T-helper 1 cell treated with Interleukin-12 subunit alpha and Interleukin-12 subunit beta and Interleukin-4 antibody, amounts not matched to agents 30 μg/mL and 1 μg/mL, for 36 hours (primary cell): ENCODE results near the gene CTNND2.

Source experiments
- H3K27ac Mint-ChIP-seq: one replicate; pipeline ENCODE4 v1.8.0; 2021; ENCODE audit warnings: mild to moderate bottlenecking, mixed read lengths
- H3K27me3 Mint-ChIP-seq: one replicate; pipeline ENCODE4 v1.8.0; 2021; ENCODE audit warnings: low read depth, mixed read lengths
- H3K36me3 Mint-ChIP-seq: one replicate; pipeline ENCODE4 v1.8.0; 2021; ENCODE audit warnings: low read depth, mixed read lengths
- H3K4me1 Mint-ChIP-seq: one replicate; pipeline ENCODE4 v1.8.0; 2021; ENCODE audit warnings: low read depth, mixed read lengths
- H3K4me3 Mint-ChIP-seq: one replicate; pipeline ENCODE4 v1.8.0; 2021; ENCODE audit warnings: mild to moderate bottlenecking, moderate library complexity, mixed read lengths
- H3K9me3 Mint-ChIP-seq: one replicate; pipeline ENCODE4 v1.8.0; 2021; ENCODE audit warnings: mixed read lengths

The CTNND2 gene

GRCh38 chr5:11904265-11904906, at the start of gene CTNND2:
CTNND2 (minus strand) TSS chr5:11904446; CDS start chr5:11903853, 593 bp downstream.
- H3K27me3 Mint-ChIP-seq: peaks cover 41% of the 10 kb centered on the region
- H3K9me3 Mint-ChIP-seq: no peaks in the 10 kb centered on the region
- no peaks in the 10 kb centered on the region for H3K36me3 Mint-ChIP-seq
- H3K4me1 Mint-ChIP-seq: peaks cover 3% of the 10 kb centered on the region
- peak within 1 kb of the TSS; percentile 2 for H3K27ac Mint-ChIP-seq
- peak within 1 kb of the TSS; percentile 25 for H3K4me3 Mint-ChIP-seq

DNA sequence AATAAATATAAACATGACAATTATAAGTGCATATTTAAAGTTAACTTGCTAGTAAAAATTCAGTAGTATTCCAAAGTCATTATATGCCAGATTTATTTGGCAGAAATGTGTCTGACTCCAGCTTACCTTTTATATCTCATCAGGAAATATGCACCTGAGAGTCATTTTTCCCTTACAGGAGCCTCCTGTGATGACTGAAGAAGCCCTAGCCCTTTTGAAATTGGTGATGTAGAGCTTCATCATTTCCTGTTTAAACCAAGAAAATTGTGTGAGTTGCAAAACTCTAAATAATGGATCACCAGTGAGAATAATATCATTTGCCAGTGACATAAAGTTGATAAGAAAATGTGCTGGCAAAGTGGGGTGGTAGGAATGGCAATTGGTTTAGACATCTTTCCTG, 42.1 kb upstream of the CTNND2 start:
- no peaks in the 10 kb centered on the region for H3K36me3 Mint-ChIP-seq
- no peaks in the 10 kb centered on the region for H3K4me1 Mint-ChIP-seq
- no peak overlapping the region for H3K27ac Mint-ChIP-seq
- H3K4me3 Mint-ChIP-seq: no peak overlapping the region
- H3K9me3 Mint-ChIP-seq: peaks cover 15% of the 10 kb centered on the region
- no peaks in the 10 kb centered on the region for H3K27me3 Mint-ChIP-seq

GRCh38 chr5:11941566-11941965, 37.3 kb upstream of the CTNND2 start:
- no peak overlapping the region for H3K27ac Mint-ChIP-seq

DNA sequence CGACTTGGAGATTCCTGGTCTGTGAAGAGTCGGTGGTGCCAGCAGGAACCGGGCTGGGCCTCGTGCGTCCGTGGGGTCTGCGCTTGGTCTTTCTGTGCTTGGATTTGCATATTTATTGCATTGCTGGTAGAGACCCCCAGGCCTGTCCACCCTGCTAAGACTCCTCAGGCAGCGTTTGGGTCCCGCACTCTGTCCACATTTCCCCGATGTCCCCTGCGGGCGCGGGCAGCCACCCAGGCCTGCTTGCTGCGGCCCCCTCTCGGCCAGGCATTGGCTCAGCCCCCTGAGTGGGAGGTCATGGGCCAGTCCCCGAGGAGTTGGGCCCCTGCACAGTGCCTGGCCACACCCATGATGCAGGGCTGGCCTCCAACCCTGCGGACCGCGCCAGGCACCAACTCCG, 27.4 kb upstream of the CTNND2 start:
- Mint-ChIP-seq H3K4me3 (no peak overlapping the region), H3K27ac (no peak overlapping the region), H3K9me3 (no peaks in the 10 kb centered on the region), H3K36me3 (no peaks in the 10 kb centered on the region), H3K27me3 (no peaks in the 10 kb centered on the region), H3K4me1 (no peaks in the 10 kb centered on the region)

More at GRCh38 chr5:11941566-11941965, 37.3 kb upstream of the CTNND2 start:
- Mint-ChIP-seq H3K27me3 (no peaks in the 10 kb centered on the region), H3K36me3 (no peaks in the 10 kb centered on the region), H3K4me1 (no peaks in the 10 kb centered on the region), H3K4me3 (no peak overlapping the region), H3K9me3 (peaks cover 13% of the 10 kb centered on the region)

- Mint-ChIP-seq H3K9me3 (peaks cover 3% of the 10 kb centered on the region), H3K27ac (no peak overlapping the region), H3K4me3 (no peak overlapping the region), H3K4me1 (no peaks in the 10 kb centered on the region), H3K27me3 (no peaks in the 10 kb centered on the region), H3K36me3 (no peaks in the 10 kb centered on the region)
Measured at GRCh38 chr5:11928909-11929308, 24.7 kb upstream of the CTNND2 start.

DNA sequence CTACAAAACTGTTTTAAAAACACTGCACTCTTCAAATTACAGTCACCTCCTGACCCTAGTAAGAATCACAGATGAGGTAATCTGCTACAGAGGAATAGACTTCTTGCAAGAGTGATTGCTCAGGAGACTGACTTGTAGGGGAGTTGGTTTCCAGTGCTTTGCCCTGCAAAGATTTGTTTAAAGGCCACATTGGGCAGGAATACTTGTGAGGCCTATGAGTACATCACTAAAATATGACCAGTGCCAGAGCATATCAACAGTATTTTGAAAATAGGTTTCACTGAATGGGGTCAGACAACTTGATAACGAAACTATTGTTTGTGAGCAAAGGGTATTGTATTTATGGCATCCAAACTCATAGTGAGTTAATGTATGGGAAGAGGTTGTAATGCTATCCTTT, 21.5 kb upstream of the CTNND2 start:
- Mint-ChIP-seq H3K9me3 (peaks cover 13% of the 10 kb centered on the region), H3K27ac (no peak overlapping the region), H3K36me3 (no peaks in the 10 kb centered on the region), H3K4me3 (no peak overlapping the region), H3K4me1 (no peaks in the 10 kb centered on the region), H3K27me3 (no peaks in the 10 kb centered on the region)

DNA sequence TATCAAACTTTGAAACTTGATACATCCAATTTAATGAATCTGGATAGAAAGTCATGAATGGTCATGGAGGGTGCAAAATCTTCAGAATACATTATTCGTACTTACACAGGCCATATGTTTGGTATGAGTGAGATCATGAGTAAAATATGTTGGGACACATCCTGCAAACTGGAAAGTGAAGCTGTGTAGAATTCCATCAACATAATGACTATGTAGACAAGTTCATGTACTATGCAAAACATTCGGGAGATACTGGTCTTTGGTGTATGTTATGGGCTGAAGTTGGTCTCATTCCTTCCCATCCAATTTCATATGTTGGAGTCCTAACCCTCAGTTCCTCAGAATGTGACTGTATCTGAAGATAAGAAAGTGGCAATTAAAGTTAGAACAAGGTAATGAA, 18.1 kb upstream of the CTNND2 start:
- no peak overlapping the region for H3K27ac Mint-ChIP-seq
- peaks cover 18% of the 10 kb centered on the region for H3K9me3 Mint-ChIP-seq
- no peak overlapping the region for H3K4me3 Mint-ChIP-seq
- H3K36me3 Mint-ChIP-seq: no peaks in the 10 kb centered on the region
- H3K27me3 Mint-ChIP-seq: no peaks in the 10 kb centered on the region
- H3K4me1 Mint-ChIP-seq: no peaks in the 10 kb centered on the region

DNA sequence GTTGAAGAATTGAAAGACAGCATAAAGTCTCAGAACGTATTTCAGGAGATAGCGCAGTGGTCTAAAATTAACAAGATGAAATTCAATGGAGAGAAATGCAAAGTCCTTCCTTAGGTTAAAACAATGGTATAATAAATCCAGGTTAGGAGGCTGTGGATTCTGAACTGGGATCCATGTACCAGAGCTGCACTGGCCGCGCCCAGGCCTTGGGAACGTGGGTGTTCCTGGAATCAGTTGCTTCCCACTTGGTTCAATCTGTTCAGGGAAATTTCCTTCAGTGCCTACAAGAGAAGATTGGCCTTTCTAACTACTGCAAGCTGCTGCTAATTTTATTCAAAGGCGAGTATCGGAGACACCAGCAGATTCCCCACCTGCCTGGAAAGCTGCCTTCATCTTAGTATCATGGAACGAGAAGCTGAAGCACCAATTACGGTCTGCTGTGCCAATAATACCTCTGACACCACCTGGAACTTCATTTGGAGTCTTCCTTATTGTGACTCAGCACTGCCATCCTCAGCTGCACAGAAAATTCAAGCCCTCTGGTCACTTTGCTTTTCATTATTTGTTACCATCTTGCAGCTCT, 14.3 kb upstream of the CTNND2 start:
- Mint-ChIP-seq H3K4me1 (no peaks in the 10 kb centered on the region), H3K9me3 (peaks cover 12% of the 10 kb centered on the region), H3K4me3 (no peak overlapping the region), H3K36me3 (no peaks in the 10 kb centered on the region), H3K27me3 (no peaks in the 10 kb centered on the region), H3K27ac (no peak overlapping the region)

GRCh38 chr5:11909471-11909870, 5.2 kb upstream of the CTNND2 start:
- H3K36me3 Mint-ChIP-seq: no peaks in the 10 kb centered on the region

DNA sequence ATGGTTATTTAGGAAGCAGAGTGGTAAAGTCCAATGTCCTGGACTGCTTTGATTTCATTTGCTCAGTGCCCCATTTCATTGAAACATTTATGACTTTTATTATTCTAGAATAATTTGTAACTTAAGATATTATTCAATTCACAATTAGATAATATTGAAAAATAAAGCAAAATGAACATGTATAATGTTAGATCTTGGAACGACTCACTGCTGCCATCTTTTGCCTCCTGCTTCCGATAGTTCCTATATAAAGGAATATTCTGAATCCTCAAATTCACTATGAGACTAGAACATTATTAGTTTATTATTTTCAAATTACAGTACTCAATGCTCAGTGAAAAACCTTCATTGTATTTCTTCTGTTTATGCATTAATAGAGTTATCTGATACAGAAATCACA, 2.3 kb upstream of the CTNND2 start:
- H3K27me3 Mint-ChIP-seq: peaks cover 36% of the 10 kb centered on the region
- no peak overlapping the region for H3K4me3 Mint-ChIP-seq
- H3K4me1 Mint-ChIP-seq: peaks cover 3% of the 10 kb centered on the region
- no peak overlapping the region for H3K27ac Mint-ChIP-seq
- H3K36me3 Mint-ChIP-seq: no peaks in the 10 kb centered on the region
- H3K9me3 Mint-ChIP-seq: no peaks in the 10 kb centered on the region

More at GRCh38 chr5:11909471-11909870, 5.2 kb upstream of the CTNND2 start:
- Mint-ChIP-seq H3K27ac (no peak overlapping the region), H3K27me3 (peaks cover 17% of the 10 kb centered on the region), H3K9me3 (no peaks in the 10 kb centered on the region), H3K4me3 (no peak overlapping the region), H3K4me1 (peaks cover 3% of the 10 kb centered on the region)

GRCh38 chr5:11905206-11905605, 960 bp upstream of the CTNND2 start:
- Mint-ChIP-seq H3K27me3 (peaks cover 41% of the 10 kb centered on the region), H3K36me3 (no peaks in the 10 kb centered on the region), H3K27ac (peak overlapping the region; percentile 2), H3K9me3 (no peaks in the 10 kb centered on the region), H3K4me1 (peaks cover 3% of the 10 kb centered on the region), H3K4me3 (peak overlapping the region; percentile 25)

DNA sequence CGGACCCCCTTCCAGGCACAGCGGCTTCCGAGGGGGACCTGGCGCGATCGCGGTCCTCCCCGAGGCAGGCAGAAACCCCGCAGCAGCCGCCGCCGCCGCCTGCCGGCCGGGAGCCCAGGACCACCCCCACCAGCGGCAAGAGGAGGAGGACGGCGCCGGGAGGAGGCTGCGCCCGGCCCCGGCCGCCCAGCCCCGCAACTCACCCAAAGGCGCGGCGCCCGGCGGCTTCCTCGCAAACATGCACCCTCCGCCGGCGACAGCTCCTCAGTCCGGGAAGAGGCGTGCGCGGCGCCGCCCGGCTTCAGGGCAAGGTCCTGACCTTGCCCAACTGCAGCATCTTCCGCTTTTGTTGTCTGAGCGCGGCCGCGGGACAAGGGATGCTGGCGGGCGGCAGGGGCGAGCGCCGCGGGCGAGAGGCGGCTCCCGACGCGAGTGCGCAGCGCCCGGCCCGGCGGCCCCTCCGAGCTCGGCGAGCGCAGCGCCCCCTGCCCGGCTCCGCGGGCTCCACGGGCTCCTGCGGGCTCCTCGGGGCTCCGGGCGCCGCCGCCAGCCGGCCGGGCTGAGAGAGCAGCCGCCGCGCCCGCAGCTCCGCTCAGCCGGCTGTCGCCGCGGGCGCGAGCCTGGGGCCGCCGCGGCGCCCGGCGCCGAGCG, 507 bp downstream of the CTNND2 start:
- Mint-ChIP-seq H3K9me3 (no peaks in the 10 kb centered on the region), H3K27ac (no peak overlapping the region), H3K27me3 (peaks cover 41% of the 10 kb centered on the region), H3K36me3 (no peaks in the 10 kb centered on the region), H3K4me3 (no peak overlapping the region), H3K4me1 (peaks cover 3% of the 10 kb centered on the region)

- no peak overlapping the region for H3K27ac Mint-ChIP-seq
Measured at GRCh38 chr5:11903121-11903613, 1.1 kb downstream of the CTNND2 start.

DNA sequence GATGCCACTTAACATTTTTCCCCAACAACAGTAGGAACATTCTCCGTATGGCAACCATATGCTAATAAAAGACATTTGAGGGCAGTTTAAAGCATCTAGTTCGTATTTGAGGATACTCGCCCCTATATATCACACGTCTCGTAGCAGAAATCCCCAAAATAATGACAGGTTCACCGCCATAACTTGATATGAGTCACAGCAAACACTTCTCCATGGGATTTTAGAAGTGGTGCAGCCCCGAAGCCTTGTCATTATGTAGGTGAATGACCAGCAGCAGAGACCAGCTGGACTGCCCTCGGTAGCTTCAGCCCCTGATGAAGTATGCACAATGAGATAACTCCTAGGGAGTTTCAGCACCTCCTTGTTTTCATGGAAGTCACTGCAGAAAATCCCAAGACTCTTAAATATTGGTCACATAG, 2.0 kb downstream of the CTNND2 start:
- H3K36me3 Mint-ChIP-seq: no peaks in the 10 kb centered on the region
- H3K27ac Mint-ChIP-seq: no peak overlapping the region
- peaks cover 3% of the 10 kb centered on the region for H3K4me1 Mint-ChIP-seq
- no peak overlapping the region for H3K4me3 Mint-ChIP-seq
- H3K9me3 Mint-ChIP-seq: no peaks in the 10 kb centered on the region
- H3K27me3 Mint-ChIP-seq: peaks cover 41% of the 10 kb centered on the region

More at GRCh38 chr5:11903121-11903613, 1.1 kb downstream of the CTNND2 start:
- peaks cover 3% of the 10 kb centered on the region for H3K4me1 Mint-ChIP-seq
- no peak overlapping the region for H3K4me3 Mint-ChIP-seq
- no peaks in the 10 kb centered on the region for H3K36me3 Mint-ChIP-seq
- peaks cover 41% of the 10 kb centered on the region for H3K27me3 Mint-ChIP-seq
- no peaks in the 10 kb centered on the region for H3K9me3 Mint-ChIP-seq

DNA sequence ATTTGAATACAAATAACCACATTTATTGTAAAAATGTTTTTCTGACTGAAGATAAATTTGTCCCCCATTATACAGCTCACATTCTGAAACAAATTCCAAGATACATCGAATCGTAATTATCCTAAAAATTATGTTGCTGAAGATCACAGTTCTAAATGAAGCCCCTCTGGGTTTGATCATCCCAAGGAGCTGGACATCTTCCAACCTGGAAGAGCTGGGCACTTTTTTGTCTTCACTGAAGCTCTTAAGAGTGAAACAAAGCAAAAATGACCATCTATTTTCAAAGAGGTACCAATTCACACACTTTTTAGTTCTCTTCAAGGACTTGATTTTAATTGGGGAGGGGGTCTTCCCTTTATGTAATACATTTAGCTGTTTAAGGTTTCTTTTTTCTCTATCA, 5.5 kb downstream of the CTNND2 start:
- H3K27ac Mint-ChIP-seq: no peak overlapping the region
- no peaks in the 10 kb centered on the region for H3K4me1 Mint-ChIP-seq
- no peaks in the 10 kb centered on the region for H3K36me3 Mint-ChIP-seq
- H3K4me3 Mint-ChIP-seq: no peak overlapping the region
- H3K27me3 Mint-ChIP-seq: peaks cover 24% of the 10 kb centered on the region
- no peaks in the 10 kb centered on the region for H3K9me3 Mint-ChIP-seq
